ENCODE measurements around the gene C1QA.
A peak's percentile ranks its signal among the peaks of the same experiment; 100 is the strongest.

C1QA gene

DNA sequence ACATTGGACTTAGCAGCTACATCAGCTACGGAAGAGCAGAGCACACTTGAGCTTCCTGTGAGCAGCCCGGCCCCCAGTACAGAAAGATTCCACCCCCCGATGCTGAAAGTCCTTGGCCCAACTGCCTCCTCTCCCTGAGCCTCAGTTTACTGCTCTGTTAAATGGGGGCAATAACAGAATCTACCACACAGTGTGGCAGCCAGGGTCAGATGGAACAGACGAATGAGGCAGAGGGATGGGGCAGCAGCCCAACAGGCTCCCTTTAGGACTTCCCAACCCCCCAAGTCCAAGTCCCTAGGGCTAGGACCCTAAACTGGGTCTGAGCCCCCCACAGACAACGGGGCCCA lies 22.9 kb upstream of the C1QA start:
- no peak for DNase-seq

DNA sequence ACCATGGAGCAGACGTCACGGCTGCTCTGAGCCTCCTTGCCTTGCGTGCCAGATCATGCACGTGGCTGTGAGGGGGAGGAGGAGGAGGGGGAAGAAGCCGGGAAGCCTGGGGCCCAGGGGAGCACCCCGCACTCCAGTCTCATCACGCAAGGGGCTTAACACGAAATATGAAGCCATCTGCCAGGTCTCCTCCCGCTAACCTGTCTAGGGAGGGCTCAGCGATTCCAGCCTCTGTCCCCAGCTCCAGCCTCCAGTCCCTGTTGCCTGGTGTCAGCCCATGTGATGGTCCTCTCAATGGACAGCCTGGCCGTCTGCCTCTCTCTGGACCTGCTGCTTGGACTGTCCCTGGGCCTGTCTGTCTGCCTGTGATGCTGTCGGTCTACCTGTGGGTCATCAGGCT lies 22.5 kb upstream of the C1QA start:
- no peak for DNase-seq

DNA sequence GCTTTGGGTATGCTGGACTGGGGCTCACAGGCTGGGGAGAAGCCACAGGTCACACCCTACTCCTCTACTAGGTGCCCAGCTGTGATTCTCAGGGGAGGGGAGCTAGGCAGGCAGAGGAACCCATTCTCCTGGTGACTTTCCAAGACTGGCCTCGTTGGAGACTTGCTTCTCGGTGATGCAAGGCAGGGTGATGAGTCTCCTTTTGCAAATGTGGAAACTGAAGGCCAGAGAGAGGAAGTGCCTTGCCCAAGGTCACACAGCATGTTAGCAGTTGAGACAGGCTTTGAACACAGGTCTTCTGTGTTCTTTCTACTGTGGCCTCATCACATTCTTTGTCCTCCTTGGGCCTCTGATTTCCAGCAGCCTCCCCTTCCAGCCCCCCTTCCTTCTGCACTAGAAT lies 20.5 kb upstream of the C1QA start:
- no peak for DNase-seq

DNA sequence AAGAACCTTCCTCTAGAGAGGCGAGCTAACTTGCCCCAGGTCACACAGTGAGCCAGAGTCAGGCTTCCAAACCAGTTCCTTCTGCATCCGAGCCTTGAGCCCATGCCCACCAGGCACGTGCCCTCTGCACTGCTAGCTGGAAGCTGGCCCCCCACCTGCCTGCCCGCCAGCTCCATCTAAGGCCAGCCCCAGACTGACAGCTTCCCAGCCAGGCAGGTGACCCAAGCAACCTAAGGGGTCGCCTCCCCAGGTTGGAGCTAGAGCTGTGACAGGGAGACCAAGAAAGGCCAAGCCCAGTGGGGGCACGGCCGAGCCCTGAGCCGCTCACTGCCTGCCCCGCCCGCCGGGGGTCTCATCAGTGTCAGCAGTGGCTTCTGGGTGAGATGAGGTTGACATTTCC lies 19.9 kb upstream of the C1QA start:
- no peak for DNase-seq

DNA sequence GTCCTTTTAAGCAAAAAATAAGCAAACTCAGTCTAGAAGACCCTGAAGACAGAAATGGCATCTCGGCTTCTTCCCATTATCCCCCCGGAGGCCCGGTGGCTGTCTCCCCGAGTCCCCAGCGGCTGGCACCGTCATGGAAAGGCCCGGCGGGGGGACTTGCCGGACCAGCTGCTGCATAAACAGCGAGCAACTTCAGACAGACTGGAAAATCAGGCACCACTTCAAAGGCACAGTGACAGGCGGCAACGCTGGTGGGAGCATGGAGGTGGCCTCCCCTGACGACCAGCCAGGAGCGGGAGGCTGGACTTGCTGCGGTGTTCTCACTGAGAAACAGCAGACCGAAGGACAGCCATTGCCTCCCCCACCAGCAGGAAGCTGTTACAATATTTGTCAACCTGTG lies 18.4 kb upstream of the C1QA start:
- no peak for DNase-seq

DNA sequence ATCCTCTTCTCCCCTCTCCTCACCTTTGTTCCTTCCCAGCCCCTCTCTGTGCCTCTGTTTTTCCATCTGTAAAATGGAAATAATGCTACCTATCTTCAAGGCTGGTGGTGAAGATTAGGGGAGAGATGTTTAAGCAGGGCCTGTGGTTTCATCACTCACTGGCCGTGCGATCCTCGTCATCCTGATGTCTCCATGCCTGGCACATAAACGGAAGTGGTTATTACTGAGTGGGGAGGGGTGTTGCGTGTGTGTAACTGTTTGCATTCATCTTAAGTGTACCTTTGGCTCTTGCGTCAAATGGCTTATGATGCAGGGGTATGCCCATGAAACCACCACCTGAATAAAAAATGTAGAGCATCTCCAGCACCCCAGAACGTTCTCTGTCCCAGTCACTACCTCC lies 17.2 kb upstream of the C1QA start:
- no peak for DNase-seq

DNA sequence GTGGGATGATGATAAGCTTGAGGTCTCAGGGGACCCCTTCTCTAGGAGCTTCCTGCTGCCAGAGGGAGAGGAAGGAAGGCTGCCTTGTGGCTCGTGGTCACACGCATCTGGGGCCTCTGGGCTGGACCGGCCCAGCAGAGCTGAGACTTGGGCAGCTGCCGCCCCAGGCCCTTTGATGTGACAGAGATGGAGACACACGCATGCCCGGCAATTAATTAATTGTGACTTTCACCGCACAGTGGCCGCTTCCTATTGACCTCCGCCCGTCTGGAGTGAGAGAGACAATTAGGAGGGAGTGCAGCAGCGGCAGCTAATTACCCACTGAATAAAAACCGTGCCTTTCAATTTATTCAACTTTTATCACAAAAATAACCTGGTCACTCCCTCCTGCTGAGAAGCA lies 16.6 kb upstream of the C1QA start:
- no peak for DNase-seq

DNA sequence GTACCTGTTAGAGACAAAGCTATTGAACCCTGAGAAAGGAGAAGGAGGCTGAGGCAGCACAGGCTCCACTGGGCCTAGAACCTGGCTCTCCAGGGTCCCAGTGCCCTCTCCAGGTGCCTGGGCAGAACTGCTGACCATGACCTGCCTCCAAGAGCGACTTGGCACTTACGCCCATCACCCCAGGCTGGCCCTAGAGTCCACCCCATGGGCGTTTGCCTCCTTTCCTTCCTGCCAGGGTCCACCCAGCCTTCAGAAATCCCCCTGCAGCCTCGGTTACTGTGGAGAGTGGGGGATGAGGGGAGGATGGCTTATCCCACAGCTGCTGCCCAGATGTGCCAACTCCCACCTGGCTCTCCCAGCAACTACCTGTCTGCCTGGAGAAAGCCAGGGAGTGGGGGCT lies 14.7 kb upstream of the C1QA start:
- DNase-seq, result no peak

DNA sequence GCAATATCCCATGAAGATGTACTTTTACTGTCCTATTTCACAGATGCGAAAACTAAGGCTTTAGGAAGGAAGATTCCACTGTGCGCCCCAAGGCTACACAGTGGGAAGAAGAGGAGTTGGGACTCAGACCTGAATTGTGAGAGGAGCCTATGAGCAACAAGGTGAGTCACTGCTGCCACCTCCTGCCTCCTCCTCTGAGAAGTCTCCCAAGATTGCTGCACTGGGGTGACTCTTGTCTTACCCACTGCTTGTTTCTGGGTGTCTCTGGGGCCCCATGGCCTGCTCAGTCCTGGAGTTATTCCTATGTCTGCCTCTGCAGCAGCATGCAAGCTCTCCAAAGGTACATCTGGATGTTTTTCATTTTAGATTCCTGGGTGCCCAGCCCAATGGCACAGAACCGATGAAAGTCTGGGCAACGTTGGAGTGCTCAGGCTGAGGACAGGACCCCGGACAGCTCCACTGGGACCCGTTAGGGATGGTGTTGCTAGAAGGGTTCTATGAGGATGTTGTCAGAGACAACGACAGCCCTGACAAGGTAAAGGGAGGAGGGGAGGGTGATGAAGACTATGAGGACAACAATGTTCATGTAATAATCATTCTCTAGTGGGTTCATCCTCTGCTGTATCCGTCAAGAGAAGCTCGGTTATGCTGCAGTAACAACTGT lies 11.0 kb upstream of the C1QA start:
- no peak for DNase-seq

DNA sequence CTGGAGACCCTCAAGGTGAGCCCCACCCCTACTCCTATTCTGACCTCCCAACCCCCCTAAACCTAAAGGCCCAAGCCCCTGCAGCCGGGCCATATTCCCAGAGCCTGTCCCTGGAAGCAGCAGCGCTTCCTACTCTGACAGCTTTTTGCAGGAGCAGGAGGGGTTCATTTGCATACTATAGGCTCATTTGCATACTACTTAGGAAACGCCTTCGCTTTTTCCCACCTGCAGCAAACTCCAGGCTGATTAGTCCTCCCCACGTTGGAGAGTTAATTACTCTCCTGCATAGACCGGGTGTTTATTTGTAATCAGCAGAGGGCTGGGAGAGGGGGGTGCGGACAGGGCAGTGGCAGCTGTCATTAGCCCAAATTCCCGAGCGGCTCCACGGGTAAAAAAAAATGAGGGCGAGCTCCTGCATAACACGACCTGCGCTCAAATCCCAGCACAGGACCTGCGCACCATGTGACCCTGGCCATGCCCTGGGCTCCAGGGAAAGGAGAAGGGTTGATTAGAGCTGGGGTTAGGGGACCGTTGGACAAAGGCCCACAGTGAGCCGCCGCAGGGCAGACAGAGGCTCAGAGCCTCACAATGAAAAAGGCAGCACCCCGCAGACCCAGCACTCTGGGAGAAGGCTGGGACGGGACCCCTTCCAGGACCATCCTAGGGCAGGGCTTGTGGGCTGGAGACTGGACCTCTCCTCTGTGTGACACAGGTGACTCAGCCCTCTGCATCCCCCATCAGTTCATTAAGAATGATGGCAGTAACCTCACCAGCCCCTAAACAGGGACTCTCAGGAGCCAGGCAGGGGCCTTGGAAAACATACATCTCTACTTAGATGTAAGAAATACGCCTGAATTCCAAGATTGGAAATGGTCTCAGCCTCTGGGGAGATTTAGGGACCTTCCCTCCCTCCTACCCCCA lies 9.9 kb upstream of the C1QA start:
- DNase-seq, result no peak

DNA sequence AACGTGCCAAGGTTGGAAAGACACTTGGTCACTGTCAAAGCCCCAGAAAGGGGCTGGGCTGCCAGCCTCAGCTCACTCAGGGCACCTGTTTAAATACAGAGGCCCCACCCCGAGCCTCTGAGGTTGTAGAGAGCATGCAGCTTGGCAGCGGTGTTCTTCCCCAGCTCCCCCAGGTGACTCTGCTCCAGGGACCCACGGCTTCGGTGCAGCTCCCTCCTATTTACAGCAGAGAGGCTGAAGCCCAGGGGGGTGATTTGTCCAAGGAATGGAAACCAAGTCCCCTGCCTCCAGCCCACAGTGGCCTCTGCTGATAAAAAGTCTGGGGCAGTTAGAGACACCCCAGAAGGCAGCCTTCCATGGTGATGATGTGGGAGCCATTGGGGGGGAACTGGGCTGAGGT lies 9.1 kb upstream of the C1QA start:
- DNase-seq, result no peak

DNA sequence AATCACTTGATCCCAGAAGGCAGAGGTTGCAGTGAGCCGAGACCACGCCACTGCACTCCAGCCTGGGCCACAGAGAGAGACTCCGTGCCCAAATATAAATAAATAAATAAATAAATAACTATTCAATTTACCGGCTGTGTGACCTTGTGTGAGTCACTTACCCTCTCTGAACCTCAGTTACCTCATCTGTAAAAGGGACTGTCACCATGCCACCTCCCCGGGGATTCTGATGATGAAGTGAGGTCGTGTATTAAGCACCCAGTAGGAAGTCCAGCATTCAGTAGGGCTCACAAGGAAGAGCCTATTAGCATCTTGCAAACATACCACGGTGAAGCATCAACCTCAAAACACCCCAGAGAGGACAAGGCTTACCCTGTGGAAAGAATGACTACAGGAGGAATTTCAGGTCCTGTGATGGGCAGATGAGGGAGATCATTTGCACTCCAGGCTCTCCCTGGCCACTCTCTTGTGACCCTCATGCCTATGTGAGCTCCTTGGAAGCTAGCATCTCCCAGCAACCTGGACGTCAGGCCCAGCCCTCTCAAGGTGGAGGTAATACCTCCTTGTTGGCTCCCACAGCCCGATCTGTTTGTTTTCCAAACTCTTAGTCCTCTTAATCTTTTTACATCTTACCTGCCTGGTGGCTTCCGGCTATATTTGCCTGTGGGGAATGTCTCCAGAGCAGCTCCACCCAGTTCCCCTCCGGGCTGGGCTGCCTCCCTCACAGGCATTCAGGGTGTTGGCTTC lies 7.6 kb upstream of the C1QA start:
- DNase-seq, result no peak

DNA sequence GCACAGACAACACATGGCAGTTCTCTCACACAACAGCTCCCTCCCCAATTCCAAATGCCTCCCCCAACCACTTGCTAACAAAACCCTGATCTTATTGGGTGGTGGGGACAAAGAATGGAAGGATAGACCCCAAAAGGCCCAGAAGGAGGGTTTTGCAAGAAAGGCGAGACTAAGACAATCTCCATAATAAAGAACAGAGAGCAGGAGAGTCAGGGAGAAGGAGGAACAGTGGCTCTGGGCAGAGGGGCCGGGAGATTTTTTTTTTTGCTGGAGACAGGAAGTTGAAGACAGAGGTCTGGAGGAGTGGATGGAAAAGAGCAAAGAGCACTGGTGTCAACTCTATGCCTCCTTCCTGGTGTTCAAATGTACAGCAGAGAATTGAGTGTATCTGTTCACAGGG lies 6.5 kb upstream of the C1QA start:
- no peak for DNase-seq

DNA sequence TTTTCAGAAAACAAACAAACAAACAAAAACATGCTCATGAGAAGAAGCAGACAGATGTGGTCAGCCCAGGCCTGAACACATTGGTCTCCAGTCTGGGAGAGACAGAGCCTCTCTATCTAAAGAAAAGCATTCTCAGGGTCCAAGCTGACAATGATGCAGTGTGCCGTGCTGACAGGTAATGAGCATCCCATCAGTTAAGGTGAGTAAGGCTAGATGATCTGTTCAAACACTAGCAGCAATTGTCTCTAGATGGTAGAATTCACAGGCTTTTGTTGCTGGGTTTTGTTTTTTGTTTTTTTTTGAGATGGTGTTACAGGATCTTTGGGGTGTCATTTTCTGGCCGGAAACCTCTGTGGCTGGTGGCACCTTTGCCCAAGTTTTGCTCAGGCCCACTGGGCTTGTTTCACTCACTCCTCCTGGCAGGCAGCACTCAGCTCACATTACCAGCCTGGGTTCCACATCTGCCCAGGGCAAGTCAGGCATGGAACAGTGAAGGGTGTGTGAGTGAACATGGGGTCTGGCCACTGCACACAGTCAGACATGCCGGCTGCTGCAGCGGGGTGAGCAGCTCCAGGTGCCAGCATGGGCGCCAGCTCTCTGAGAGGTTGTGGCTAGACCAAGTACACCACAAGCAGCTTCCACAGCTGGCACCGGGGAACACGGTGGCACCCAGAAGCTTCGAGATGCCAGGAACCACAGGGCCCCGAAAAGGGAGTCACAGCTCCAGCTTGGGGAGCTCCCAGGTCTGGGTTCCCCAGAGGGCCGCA lies 2.5 kb upstream of the C1QA start:
- no peak for DNase-seq

DNA sequence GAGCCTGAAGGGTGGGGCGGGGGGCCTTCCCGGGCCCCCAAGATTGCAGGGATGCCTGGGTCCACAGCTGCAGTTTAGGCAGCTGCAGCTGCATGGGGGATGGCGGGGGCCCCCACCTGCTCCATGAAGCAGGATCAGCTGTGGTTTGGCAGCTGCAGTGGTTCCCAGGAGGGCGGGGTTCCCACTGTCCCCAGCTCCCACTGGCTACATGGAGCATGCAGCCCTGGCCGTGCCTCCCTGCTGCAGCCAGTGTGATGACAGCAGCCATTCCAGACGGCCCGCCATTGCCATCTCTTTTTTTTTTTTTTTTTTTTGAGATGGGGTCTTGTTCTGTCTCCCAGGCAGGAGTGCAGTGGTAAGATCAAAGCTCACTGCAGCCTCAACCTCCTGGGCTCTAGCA lies 992 bp upstream of the C1QA start:
- DNase-seq, result no peak

DNA sequence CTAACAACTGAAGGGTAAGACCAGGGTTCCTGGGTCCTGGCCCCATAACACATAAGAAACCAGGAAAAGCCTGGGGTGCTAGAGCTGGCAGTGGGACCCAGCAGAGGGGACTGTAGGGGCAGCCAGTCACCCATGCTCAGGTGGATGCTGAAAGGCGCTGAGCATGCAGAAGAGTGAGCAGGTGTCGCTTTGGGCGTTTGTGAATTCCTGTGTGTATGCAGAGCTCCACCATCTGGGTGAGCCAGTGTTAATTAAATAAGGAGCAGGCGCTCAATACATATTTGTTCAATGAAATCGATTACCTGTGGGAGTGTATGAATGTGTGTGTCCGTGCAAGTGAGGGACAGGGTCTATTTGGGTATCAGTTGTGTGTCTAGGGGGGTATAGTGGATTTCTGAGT lies 499 bp downstream of the C1QA start:
- no peak for DNase-seq

DNA sequence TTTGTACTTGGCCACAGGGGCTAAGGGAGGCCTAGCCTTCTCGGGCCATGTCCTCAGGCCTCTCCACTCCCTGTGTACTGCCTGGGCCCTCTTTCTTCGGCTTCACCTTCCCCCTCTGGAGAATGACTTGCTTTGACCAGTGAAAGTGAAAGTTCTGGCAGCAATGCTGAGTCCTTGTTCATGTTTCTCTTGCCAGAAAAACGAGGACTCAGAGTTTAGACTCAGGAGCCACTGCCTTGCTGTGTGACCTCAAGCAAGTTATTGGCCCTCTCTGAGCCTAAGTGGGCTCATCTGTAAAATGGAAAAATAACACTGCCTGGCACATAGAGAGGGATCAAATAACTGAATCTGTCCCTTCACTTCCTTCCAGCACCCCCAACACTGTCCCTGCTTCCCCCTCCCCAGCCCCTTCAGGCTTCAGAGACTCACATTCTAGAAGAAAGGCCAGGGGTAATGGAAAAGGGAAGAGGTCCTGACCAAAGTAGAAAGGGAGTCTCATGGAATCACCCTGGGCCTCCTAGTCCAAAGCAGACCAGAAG lies 1.5 kb downstream of the C1QA start:
- no peak for DNase-seq

DNA sequence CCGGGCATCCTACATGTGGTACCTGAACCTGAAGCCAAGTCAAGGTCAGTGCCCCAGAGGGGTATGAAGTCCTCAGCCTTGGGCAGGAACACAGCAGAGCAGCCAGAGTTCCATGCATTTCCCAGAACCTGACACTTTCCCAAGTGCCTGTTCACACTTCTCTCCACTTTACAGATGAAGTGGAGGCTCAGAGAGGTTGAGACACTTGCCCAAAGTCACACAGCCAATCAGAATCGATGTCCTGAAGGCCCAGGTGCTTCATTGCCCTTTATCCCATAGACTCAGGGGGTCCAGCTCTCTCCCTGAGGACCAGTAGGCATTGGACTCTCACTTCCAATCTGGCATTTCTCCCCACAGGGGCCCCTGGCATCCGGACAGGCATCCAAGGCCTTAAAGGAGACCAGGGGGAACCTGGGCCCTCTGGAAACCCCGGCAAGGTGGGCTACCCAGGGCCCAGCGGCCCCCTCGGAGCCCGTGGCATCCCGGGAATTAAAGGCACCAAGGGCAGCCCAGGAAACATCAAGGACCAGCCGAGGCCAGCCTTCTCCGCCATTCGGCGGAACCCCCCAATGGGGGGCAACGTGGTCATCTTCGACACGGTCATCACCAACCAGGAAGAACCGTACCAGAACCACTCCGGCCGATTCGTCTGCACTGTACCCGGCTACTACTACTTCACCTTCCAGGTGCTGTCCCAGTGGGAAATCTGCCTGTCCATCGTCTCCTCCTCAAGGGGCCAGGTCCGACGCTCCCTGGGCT lies 2.2 kb downstream of the C1QA start:
- no peak for DNase-seq

DNA sequence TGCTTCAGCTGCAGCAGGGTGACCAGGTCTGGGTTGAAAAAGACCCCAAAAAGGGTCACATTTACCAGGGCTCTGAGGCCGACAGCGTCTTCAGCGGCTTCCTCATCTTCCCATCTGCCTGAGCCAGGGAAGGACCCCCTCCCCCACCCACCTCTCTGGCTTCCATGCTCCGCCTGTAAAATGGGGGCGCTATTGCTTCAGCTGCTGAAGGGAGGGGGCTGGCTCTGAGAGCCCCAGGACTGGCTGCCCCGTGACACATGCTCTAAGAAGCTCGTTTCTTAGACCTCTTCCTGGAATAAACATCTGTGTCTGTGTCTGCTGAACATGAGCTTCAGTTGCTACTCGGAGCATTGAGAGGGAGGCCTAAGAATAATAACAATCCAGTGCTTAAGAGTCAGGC lies 2.9 kb downstream of the C1QA start:
- DNase-seq, result no peak

DNA sequence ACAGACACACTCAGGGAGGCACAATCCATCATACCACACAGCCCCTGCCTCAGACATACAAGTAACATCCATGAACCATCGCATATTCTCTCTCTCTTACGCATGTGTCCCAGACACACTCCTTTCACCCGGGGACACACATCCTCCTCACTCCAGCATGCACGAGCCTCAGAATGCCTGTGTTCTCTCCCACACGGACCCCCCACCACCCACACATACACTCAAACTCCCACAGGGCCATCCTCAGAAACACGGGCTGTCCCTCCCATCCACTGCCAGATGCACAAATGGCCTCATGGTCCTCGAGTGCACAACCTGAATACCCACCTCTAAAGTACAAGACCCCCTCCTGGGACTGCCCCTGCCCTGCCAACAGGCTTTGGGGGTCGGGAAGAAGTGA lies 4.8 kb downstream of the C1QA start:
- DNase-seq, result no peak

DNA sequence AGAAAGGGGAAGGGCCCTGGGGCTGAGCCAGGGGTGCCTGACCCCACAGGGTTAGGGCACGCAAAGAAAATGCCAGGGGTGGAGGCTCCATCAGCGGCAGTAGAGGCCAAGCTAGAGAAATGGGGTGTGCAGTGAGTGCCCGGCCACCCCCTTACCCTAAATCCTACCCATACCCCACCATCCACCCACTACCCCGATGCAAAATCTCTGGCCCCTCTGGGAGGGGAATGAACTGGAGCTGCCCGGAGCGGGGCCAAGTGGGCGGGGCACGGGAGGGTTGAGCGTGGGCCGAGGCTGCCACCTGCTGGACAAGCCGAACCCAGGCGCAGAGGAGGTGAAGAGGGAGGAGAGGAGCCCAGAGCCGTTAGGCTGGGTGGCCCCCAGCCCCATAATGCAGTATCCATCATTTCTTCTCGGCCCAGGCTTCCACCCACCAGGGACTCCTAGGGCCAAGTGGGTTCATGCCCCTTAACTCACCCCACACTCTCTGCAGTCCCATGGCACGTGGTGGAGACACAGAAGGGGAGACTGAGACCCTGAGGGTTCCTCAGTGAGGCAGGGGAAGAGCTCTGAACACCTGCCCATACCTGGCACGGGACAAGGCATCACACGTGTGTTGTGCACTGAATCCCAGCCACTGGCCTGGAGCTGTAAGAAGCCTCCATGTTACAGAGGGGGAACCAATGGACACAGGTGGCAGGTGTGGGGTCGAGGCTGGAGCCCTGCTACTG lies 5.6 kb downstream of the C1QA start:
- DNase-seq, result peak; percentile 35 to 61 (median 48)

Measured in activated naive CD4-positive, alpha-beta T cell (primary cell).